ENCODE results near the gene KLC1. TPM values are rescaled to one million over a fixed set of nuclear protein-coding genes. Genes with fewer than 3 reads are reported as not detected.

KLC1 gene
- total RNA-seq, 4 donors from 2014 or later = 205 to 427 (median 291) TPM

GRCh38 chr14:103743691-103744090 lies 114.7 kb downstream of the KLC1 start:
- no peak for DNase-seq
- 92% methylated on average over 15 of the region's 15 CpGs; no CpG with 5 or more reads in 1 of the 2 donors for WGBS, 2 donors (ENCODE audit: low coverage in 1 of 2)
- peaks cover 0 to 9% (median under 1%) of the 10 kb centered on the region in 4 donors for H3K36me3 ChIP-seq

GRCh38 chr14:103744621-103745395 lies 115.8 kb downstream of the KLC1 start:
- WGBS, 2 donors (ENCODE audit: low coverage in 1 of 2) = 92 to 100% methylated on average over 1 to 15 of the region's 15 CpGs
- DNase-seq = no peak
- TF ChIP-seq POLR2A (IDR thresholded peaks at IDR 0.05) = no peak
- TF ChIP-seq EP300 (IDR thresholded peaks at IDR 0.05; ENCODE audit: low read depth) = no peak
- TF ChIP-seq POLR2AphosphoS5 (IDR thresholded peaks at IDR 0.05) = no peak
- TF ChIP-seq, protein P1, sequence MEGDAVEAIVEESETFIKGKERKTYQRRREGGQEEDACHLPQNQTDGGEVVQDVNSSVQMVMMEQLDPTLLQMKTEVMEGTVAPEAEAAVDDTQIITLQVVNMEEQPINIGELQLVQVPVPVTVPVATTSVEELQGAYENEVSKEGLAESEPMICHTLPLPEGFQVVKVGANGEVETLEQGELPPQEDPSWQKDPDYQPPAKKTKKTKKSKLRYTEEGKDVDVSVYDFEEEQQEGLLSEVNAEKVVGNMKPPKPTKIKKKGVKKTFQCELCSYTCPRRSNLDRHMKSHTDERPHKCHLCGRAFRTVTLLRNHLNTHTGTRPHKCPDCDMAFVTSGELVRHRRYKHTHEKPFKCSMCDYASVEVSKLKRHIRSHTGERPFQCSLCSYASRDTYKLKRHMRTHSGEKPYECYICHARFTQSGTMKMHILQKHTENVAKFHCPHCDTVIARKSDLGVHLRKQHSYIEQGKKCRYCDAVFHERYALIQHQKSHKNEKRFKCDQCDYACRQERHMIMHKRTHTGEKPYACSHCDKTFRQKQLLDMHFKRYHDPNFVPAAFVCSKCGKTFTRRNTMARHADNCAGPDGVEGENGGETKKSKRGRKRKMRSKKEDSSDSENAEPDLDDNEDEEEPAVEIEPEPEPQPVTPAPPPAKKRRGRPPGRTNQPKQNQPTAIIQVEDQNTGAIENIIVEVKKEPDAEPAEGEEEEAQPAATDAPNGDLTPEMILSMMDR (IDR thresholded peaks at IDR 0.05) = no peak
- Histone ChIP-seq H3K27ac (no peak overlapping the region), H3K36me3 (peaks cover 0 to 9% (median 2%) of the 10 kb centered on the region in 4 donors), H3K27me3 (no peaks in the 10 kb centered on the region), H3K4me3 (no peak overlapping the region), H3K4me1 (peaks cover 0 to 2% (median 0%) of the 10 kb centered on the region in 4 donors), H3K9me3 (no peaks in the 10 kb centered on the region)
- intact Hi-C loops (cut with DNase I; ENCODE audit: low total_unique reads) = no loop called here
- in situ Hi-C loops (cut with MboI; ENCODE audit: low pct_ligation_motif_present in 1 of 4, low pct_unique_long_range_greater_than_20kb in 1 of 4, low sequenced_read_pairs in 3 of 4) = no loop called here

More at GRCh38 chr14:103743691-103744090, 114.7 kb downstream of the KLC1 start:
- in situ Hi-C loops (cut with MboI; ENCODE audit: low pct_ligation_motif_present in 1 of 4, low pct_unique_long_range_greater_than_20kb in 1 of 4, low sequenced_read_pairs in 3 of 4) (no loop called here), intact Hi-C loops (cut with DNase I; ENCODE audit: low total_unique reads) (no loop called here)
- Histone ChIP-seq H3K9me3 (no peaks in the 10 kb centered on the region), H3K27me3 (no peaks in the 10 kb centered on the region), H3K27ac (no peak overlapping the region), H3K4me1 (no peaks in the 10 kb centered on the region), H3K4me3 (no peak overlapping the region)
- TF ChIP-seq, protein P1 (IDR thresholded peaks at IDR 0.05) = no peak
- TF ChIP-seq POLR2AphosphoS5 (IDR thresholded peaks at IDR 0.05) = no peak
- no peak for TF ChIP-seq EP300 (IDR thresholded peaks at IDR 0.05; ENCODE audit: low read depth)
- TF ChIP-seq POLR2A (IDR thresholded peaks at IDR 0.05) = no peak

DNA sequence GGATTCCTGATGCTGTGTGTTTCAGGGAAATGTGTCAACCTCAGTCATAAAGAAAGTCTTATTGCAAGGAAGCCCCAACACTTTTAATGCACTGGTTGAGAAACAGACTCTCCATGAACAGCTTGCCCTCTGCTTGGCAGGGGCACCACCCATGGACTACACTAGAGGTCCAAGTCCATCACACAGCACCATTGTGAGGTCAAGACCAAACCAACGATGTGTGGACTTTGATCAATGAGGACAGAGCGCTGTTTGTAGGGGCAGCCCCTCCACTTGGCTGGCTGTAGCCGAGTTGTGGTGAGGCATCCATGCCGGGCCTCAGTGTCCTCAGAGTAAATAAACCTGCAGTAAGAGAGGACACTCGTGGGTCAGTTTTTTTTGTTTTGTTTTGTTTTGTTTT lies 116.4 kb downstream of the KLC1 start:
- Histone ChIP-seq H3K36me3 (peaks cover 0 to 9% (median 0%) of the 10 kb centered on the region in 4 donors), H3K27ac (no peak overlapping the region), H3K4me3 (no peak overlapping the region), H3K27me3 (no peaks in the 10 kb centered on the region), H3K4me1 (peaks cover 0 to 4% (median 0%) of the 10 kb centered on the region in 4 donors), H3K9me3 (no peaks in the 10 kb centered on the region)
- 78% methylated on average over 5 of the region's 5 CpGs; no CpG with 5 or more reads in 1 of the 2 donors for WGBS, 2 donors (ENCODE audit: low coverage in 1 of 2)
- no peak for DNase-seq
- in situ Hi-C loops (cut with MboI; ENCODE audit: low pct_ligation_motif_present in 1 of 4, low pct_unique_long_range_greater_than_20kb in 1 of 4, low sequenced_read_pairs in 3 of 4) (no loop called here), intact Hi-C loops (cut with DNase I; ENCODE audit: low total_unique reads) (no loop called here)
- TF ChIP-seq, protein P1 (IDR thresholded peaks at IDR 0.05) = no peak
- TF ChIP-seq EP300 (IDR thresholded peaks at IDR 0.05; ENCODE audit: low read depth) = no peak
- no peak for TF ChIP-seq POLR2A (IDR thresholded peaks at IDR 0.05)
- TF ChIP-seq POLR2AphosphoS5 (IDR thresholded peaks at IDR 0.05) = no peak

DNA sequence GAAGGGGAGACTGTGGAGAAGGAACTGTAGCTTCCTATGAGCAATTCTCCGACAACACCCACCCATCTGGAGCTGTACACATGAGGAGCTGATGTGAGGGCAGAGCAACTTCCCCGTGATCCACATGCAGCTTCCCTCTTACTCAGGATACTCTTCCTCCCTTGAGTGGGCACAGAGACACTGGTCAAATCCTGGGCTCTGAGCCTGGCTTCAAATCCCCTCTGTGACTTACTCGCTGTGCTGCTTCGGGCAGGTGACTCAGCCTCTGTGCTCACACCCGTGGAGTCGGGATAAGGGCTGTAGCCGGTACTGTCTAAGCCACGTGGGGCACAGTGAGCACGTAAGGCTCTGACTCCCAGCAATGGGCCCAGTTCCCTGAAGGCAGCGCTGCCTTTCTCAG lies 117.7 kb downstream of the KLC1 start:
- in situ Hi-C loops (cut with MboI; ENCODE audit: low pct_ligation_motif_present in 1 of 4, low pct_unique_long_range_greater_than_20kb in 1 of 4, low sequenced_read_pairs in 3 of 4) = no loop called here

More for the DNA sequence above, 117.7 kb downstream of the KLC1 start:
- H3K9me3 ChIP-seq = no peaks in the 10 kb centered on the region
- H3K27me3 ChIP-seq = no peaks in the 10 kb centered on the region
- DNase-seq = no peak
- peaks cover 0 to 9% (median 1%) of the 10 kb centered on the region in 4 donors for H3K36me3 ChIP-seq
- intact Hi-C loops (cut with DNase I; ENCODE audit: low total_unique reads) = no loop called here
- H3K4me1 ChIP-seq = peaks cover 0 to 4% (median 0%) of the 10 kb centered on the region in 4 donors
- 91 to 100% methylated on average over 1 to 10 of the region's 10 CpGs for WGBS, 2 donors (ENCODE audit: low coverage in 1 of 2)
- H3K4me3 ChIP-seq = no peak overlapping the region
- TF ChIP-seq POLR2A (IDR thresholded peaks at IDR 0.05) = no peak
- TF ChIP-seq, protein P1 (IDR thresholded peaks at IDR 0.05) = no peak
- TF ChIP-seq EP300 (IDR thresholded peaks at IDR 0.05; ENCODE audit: low read depth) = no peak
- TF ChIP-seq POLR2AphosphoS5 (IDR thresholded peaks at IDR 0.05) = no peak
- no peak overlapping the region for H3K27ac ChIP-seq

All from transverse colon (tissue), 4 donors.